A549 (cell line): ENCODE data around the gene DLX5. TPM values are rescaled to one million over a fixed set of nuclear protein-coding genes. Genes with fewer than 3 reads are reported as not detected.
A peak's percentile ranks its signal among the peaks of the same experiment; 100 is the strongest.

Experiments used
- ATAC-seq, 2 experiments: fragments of 200-7000 bp in 1 of 2; fragments of >200 bp in 1 of 2; cut with Nextera tagmentation in 1 of 2; cut with Tn5 transposase in 1 of 2; 3 replicates each; pipeline versions ENCODE4 v1.8.0 to v1.9.1; 2018 to 2020; ENCODE audit warnings: mild to moderate bottlenecking in 1 of 2, moderate library complexity in 1 of 2
- CTCF ChIA-PET: fragments of 300-600 bp; sonication (Branson Sonifier 250); formaldehyde crosslinking; extraction: SDS; loops from one replicate; lab custom pipeline; 2021; ENCODE audit warnings: antibody characterized with exemption, inconsistent platforms; lab: Yijun Ruan, JAX
- POLR2A ChIA-PET: fragments of 350-600 bp; formaldehyde crosslinking; extraction: SDS; loops from one replicate; lab custom pipeline; 2021; ENCODE audit warnings: antibody characterized with exemption, inconsistent platforms; lab: Yijun Ruan, JAX
- DNase-seq, 2 experiments: peaks; one replicate each; pipeline versions ENCODE4 v3.0.0 to v3.0.0-alpha.2; 2011 to 2016; ENCODE audit warnings: low read depth in 1 of 2, low spot score in 1 of 2
- FAIRE-seq: peaks from 2 replicates; lab custom pipeline; 2011; peaks lifted over from hg19 to GRCh38; lab: Jason Lieb, UNC
- H3K27ac ChIP-seq, 2 experiments: fragments of >200 bp; sonication (Bioruptor Twin); formaldehyde crosslinking; 3 replicates each; pipeline ENCODE4 v1.5.1; 2016 to 2017
- H3K4me1 ChIP-seq: fragments of >200 bp; sonication (Bioruptor Twin); formaldehyde crosslinking; 3 replicates; pipeline ENCODE4 v1.6.1; 2016
- H3K4me2 ChIP-seq: fragments of >200 bp; sonication (Bioruptor Twin); formaldehyde crosslinking; 3 replicates; pipeline ENCODE4 v1.6.1; 2016
- H3K4me3 ChIP-seq: fragments of >200 bp; sonication (Bioruptor Twin); formaldehyde crosslinking; 3 replicates; pipeline ENCODE4 v1.5.1; 2016
- H3K9me3 ChIP-seq: fragments of >200 bp; sonication (Bioruptor Twin); formaldehyde crosslinking; 3 replicates; pipeline ENCODE4 v1.6.1; 2016
- CBX8 ChIP-seq: fragments of 200-600 bp; sonication (generic); IDR thresholded peaks from 2 replicates; pipeline ENCODE4 v1.6.1; 2016
- CEBPB ChIP-seq, 2 experiments: fragments of >200 bp in 1 of 2; sonication (Bioruptor Twin) in 1 of 2; formaldehyde crosslinking in 1 of 2; IDR thresholded peaks; 2 replicates each; pipeline ENCODE4 v1.6.1; 2012 to 2016
- CHD2 ChIP-seq: fragments of 150-350 bp; IDR thresholded peaks from 2 replicates; pipeline ENCODE4 v1.6.1; 2014; ENCODE audit warnings: low read length; ENCODE audit not compliant: partially characterized antibody
- EP300 ChIP-seq, 2 experiments: fragments of >200 bp; sonication (Bioruptor Twin); formaldehyde crosslinking; IDR thresholded peaks; 2 replicates in 1 of 2; 3 replicates in 1 of 2; pipeline ENCODE4 v1.6.1; 2016 to 2017
- FOSB ChIP-seq: fragments of 250-450 bp; sonication (Bioruptor Pico); IDR thresholded peaks from 2 replicates; pipeline ENCODE4 v1.5.0; 2020; ENCODE audit warnings: mild to moderate bottlenecking, moderate library complexity
- FOSL2 ChIP-seq, 2 experiments: fragments of 450-650 bp in 1 of 2; fragments of >200 bp in 1 of 2; sonication (Bioruptor Twin) in 1 of 2; formaldehyde crosslinking; IDR thresholded peaks; 2 replicates each; pipeline versions ENCODE4 v1.5.0 to v1.6.1; 2016 to 2020; ENCODE audit warnings: mild to moderate bottlenecking in 1 of 2, moderate library complexity in 1 of 2
- FOXS1 ChIP-seq: fragments of 250-450 bp; sonication (Bioruptor Pico); IDR thresholded peaks from 2 replicates; pipeline ENCODE4 v1.5.0; 2020; ENCODE audit warnings: mild to moderate bottlenecking, moderate library complexity
- HDAC2 ChIP-seq: fragments of 200-600 bp; sonication (generic); IDR thresholded peaks from 2 replicates; pipeline ENCODE4 v1.6.1; 2016
- HEYL ChIP-seq: fragments of 250-450 bp; sonication (Bioruptor Pico); IDR thresholded peaks from 2 replicates; pipeline ENCODE4 v1.8.0; 2021; ENCODE audit warnings: mild to moderate bottlenecking, moderate library complexity
- KDM1A ChIP-seq: fragments of 200-600 bp; sonication (generic); IDR thresholded peaks from 2 replicates; pipeline ENCODE4 v1.6.1; 2016; ENCODE audit warnings: low read depth, mild to moderate bottlenecking
- MAFK ChIP-seq: fragments of 450-650 bp; IDR thresholded peaks from 2 replicates; pipeline ENCODE4 v1.6.1; 2014; ENCODE audit not compliant: partially characterized antibody
- MAZ ChIP-seq: fragments of 150-350 bp; IDR thresholded peaks from 2 replicates; pipeline ENCODE4 v1.6.1; 2014; ENCODE audit warnings: antibody characterized with exemption, low read depth, low read length, borderline replicate concordance
- MYC ChIP-seq: IDR thresholded peaks from 2 replicates; pipeline ENCODE4 v1.6.1; 2012; ENCODE audit warnings: mild to moderate bottlenecking, inconsistent platforms, low read length, improper control_type of control experiment, borderline replicate concordance
- NPAS2 ChIP-seq: fragments of 250-450 bp; sonication (Bioruptor Pico); IDR thresholded peaks from 2 replicates; pipeline ENCODE4 v1.8.0; 2022; ENCODE audit warnings: mild to moderate bottlenecking, moderate library complexity, borderline replicate concordance
- POLR2AphosphoS2 ChIP-seq: conservative IDR thresholded peaks from 2 replicates; pipeline ENCODE4 v1.6.1; 2012; ENCODE audit warnings: low read length, improper control_type of control experiment, inconsistent platforms
- RAD21 ChIP-seq, 2 experiments: fragments of >200 bp in 1 of 2; sonication (Bioruptor Twin) in 1 of 2; formaldehyde crosslinking in 1 of 2; IDR thresholded peaks in 1 of 2; conservative IDR thresholded peaks in 1 of 2; 2 replicates in 1 of 2; 3 replicates in 1 of 2; pipeline ENCODE4 v1.6.1; 2012 to 2018; ENCODE audit warnings: inconsistent platforms in 1 of 2
- RARB ChIP-seq: fragments of 250-450 bp; sonication (Bioruptor Pico); IDR thresholded peaks from 2 replicates; pipeline ENCODE4 v1.8.0; 2021; ENCODE audit warnings: mild to moderate bottlenecking, moderate library complexity
- RCOR1 ChIP-seq: fragments of 150-350 bp; IDR thresholded peaks from 2 replicates; pipeline ENCODE4 v1.6.1; 2014; ENCODE audit warnings: antibody characterized with exemption, low read length, low read depth
- SMC3 ChIP-seq: fragments of >200 bp; sonication (Bioruptor Twin); formaldehyde crosslinking; IDR thresholded peaks from 3 replicates; pipeline ENCODE4 v1.6.1; 2018; ENCODE audit warnings: inconsistent platforms
- TFCP2L1 ChIP-seq: fragments of 250-450 bp; sonication (Bioruptor Pico); IDR thresholded peaks from 2 replicates; pipeline ENCODE4 v1.5.0; 2021; ENCODE audit warnings: mild to moderate bottlenecking
- ZNF302 ChIP-seq: fragments of 250-450 bp; sonication (Bioruptor Pico); IDR thresholded peaks from 2 replicates; pipeline ENCODE4 v1.9.0; 2021; ENCODE audit warnings: inconsistent platforms, mild to moderate bottlenecking, moderate library complexity
- WGBS: methylation state at CpG from one replicate; pipeline ENCODE4 v1.1.6; 2017; ENCODE audit errors: missing lambda C conversion rate; 5-methylcytosine and 5-hydroxymethylcytosine counted together
- polyA plus RNA-seq, 4 experiments: library from polyadenylated mRNA; depleted of rRNA in 3 of 4; stranded (reverse); fragments of >200 nt; fragmentation: RNase III in 1 of 4; extraction: RNeasy Plus Mini Kit Qiagen cat#74134 plus additional on column Dnase treatment in 1 of 4; gene quantifications; 2 replicates in 3 of 4; 3 replicates in 1 of 4; pipeline ENCODE4 v1.2.3, GENCODE V29; 2011 to 2017
- TF ChIP-seq, protein P1 (sequence below): IDR thresholded peaks from 2 replicates; pipeline ENCODE4 v1.6.1; 2012; ENCODE audit warnings: low read depth, borderline replicate concordance
- TF ChIP-seq, protein P2 (sequence below): fragments of 150-350 bp; IDR thresholded peaks from 2 replicates; pipeline ENCODE4 v1.6.1; 2014; ENCODE audit warnings: low read depth, mild to moderate bottlenecking, low read length
- TF ChIP-seq, protein P3 (sequence below): fragments of >200 bp; sonication (Bioruptor Twin); formaldehyde crosslinking; IDR thresholded peaks from 2 replicates; pipeline ENCODE4 v1.6.1; 2016

Gene DLX5
- polyA plus RNA-seq, 2 of the 4 experiments (the other 2 are of a cell fraction), result not detected

- Histone ChIP-seq H3K4me1 (peaks cover 9% of the 10 kb centered on the region; the same call in 2 of the 3 replicates), H3K4me2 (peak overlapping the region; percentile 82), H3K9me3 (0 out of 3 replicates have a peak, but pooled peaks cover 3% of the 10 kb centered on the region), H3K4me3 (peak overlapping the region; percentile 33), H3K27ac (no peak overlapping the region)
- FAIRE-seq (no peak), ATAC-seq (peak; percentile 67 to 83), DNase-seq (peak in 1 of 2 experiments; percentile 19)
- CTCF ChIA-PET, result interaction anchor here (0.6 to 5.3 kb wide), 2 partner anchors 11 to 129 kb away, joined by 3 to 40 read pairs; no protein-coding TSS in a partner anchor
- 11% methylated on average over 41 of the region's 55 CpGs for WGBS
- POLR2A ChIA-PET, result no interaction called here
- TF ChIP-seq KDM1A, result no peak
- TF ChIP-seq RAD21 (conservative IDR thresholded peaks at IDR 0.05 in 1 of 2, IDR thresholded peaks at IDR 0.05 in 1 of 2), result 0 out of 5 replicates have a peak, but pooled peaks of 1 of the 2 experiments have one; percentile 3
Observed at GRCh38 chr7:97016381-97017191, 8.0 kb downstream of the DLX5 start.

GRCh38 chr7:97015756-97016380, 8.8 kb downstream of the DLX5 start:
- peaks cover 9% of the 10 kb centered on the region; the same call in 2 of the 3 replicates for H3K4me1 ChIP-seq
- 2% methylated on average over 12 of the region's 12 CpGs for WGBS
- ATAC-seq, result no peak; a peak in 1 of 6 replicates
- no peak for DNase-seq
- H3K4me2 ChIP-seq, result peak overlapping the region; percentile 82
- CTCF ChIA-PET, result interaction anchor here (0.6 to 5.3 kb wide), 5 partner anchors 12 to 1099 kb away, joined by 3 to 40 read pairs (median 3); no protein-coding TSS in a partner anchor
- 0 out of 3 replicates have a peak, but pooled peaks cover 3% of the 10 kb centered on the region for H3K9me3 ChIP-seq
- H3K4me3 ChIP-seq, result peak overlapping the region; percentile 33; the same call in 1 of the 3 replicates
- FAIRE-seq, result no peak
- H3K27ac ChIP-seq, result no peak overlapping the region
- POLR2A ChIA-PET, result no interaction called here
- TF ChIP-seq FOSL2 (IDR thresholded peaks at IDR 0.05) (no peak), FOSL2 (CRISPR knock-in tag; IDR thresholded peaks at IDR 0.05) (no peak), CBX8 (no peak), HEYL (CRISPR knock-in tag) (no peak), NPAS2 (CRISPR knock-in tag) (no peak), EP300 (IDR thresholded peaks at IDR 0.05) (no peak)
- TF ChIP-seq, protein P1, sequence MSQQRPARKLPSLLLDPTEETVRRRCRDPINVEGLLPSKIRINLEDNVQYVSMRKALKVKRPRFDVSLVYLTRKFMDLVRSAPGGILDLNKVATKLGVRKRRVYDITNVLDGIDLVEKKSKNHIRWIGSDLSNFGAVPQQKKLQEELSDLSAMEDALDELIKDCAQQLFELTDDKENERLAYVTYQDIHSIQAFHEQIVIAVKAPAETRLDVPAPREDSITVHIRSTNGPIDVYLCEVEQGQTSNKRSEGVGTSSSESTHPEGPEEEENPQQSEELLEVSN, result no peak

DNA sequence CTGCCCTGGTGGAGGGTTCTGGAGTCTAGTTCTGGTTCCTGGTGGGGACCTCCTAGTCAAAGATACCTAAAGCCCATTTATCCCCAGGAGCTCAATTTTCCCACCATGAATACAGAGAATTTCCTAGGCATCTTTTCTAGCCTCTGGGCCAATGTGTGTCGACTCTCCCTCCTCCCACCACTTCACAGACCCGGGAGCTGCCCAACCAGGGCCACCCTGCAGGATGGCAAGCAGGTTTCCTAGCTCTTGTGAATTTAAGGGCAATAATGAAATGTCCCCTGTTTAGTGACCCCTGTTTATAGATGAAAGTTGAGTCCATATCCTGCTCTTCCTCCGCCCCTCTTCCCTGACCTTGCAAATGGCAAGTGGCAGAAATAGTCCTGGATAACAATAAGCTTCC, 9.4 kb downstream of the DLX5 start:
- Histone ChIP-seq H3K4me1 (peaks cover 9% of the 10 kb centered on the region; the same call in 2 of the 3 replicates), H3K4me3 (no peak overlapping the region), H3K27ac (no peak overlapping the region), H3K9me3 (0 out of 3 replicates have a peak, but pooled peaks cover 3% of the 10 kb centered on the region), H3K4me2 (no peak overlapping the region)
- WGBS, result 2% methylated on average over 3 of the region's 3 CpGs
- no peak for DNase-seq
- TF ChIP-seq FOSL2 (IDR thresholded peaks at IDR 0.05), result no peak
- TF ChIP-seq FOSL2 (CRISPR knock-in tag; IDR thresholded peaks at IDR 0.05), result no peak
- TF ChIP-seq CHD2, result no peak
- TF ChIP-seq RCOR1, result no peak
- TF ChIP-seq ZNF302 (CRISPR knock-in tag), result no peak
- TF ChIP-seq FOSB (CRISPR knock-in tag), result no peak
- no peak for TF ChIP-seq POLR2AphosphoS2
- FAIRE-seq, result no peak
- ChIA-PET CTCF (interaction anchor here (1.2 to 5.3 kb wide), 3 partner anchors 12 to 1099 kb away, joined by 3 to 40 read pairs (median 3); no protein-coding TSS in a partner anchor), POLR2A (no interaction called here)
- ATAC-seq, result no peak

- 6% methylated on average over 5 of the region's 5 CpGs for WGBS
- ChIA-PET CTCF (interaction anchor here (0.6 kb wide), 1 partner anchor 1424 kb away, joined by 6 read pairs; no protein-coding TSS in a partner anchor), POLR2A (no interaction called here)
- TF ChIP-seq CBX8, result no peak
- TF ChIP-seq RARB (CRISPR knock-in tag), result no peak
- TF ChIP-seq MAFK, result no peak
- TF ChIP-seq CEBPB (IDR thresholded peaks at IDR 0.05), result no peak
- TF ChIP-seq NPAS2 (CRISPR knock-in tag), result no peak
- no peak for TF ChIP-seq TFCP2L1
- TF ChIP-seq, protein P1, result no peak
- TF ChIP-seq SMC3, result no peak
- no peak for TF ChIP-seq MYC
- no peak for TF ChIP-seq FOXS1
- TF ChIP-seq MAZ, result no peak
- no peak for TF ChIP-seq HDAC2
- TF ChIP-seq, protein P2, sequence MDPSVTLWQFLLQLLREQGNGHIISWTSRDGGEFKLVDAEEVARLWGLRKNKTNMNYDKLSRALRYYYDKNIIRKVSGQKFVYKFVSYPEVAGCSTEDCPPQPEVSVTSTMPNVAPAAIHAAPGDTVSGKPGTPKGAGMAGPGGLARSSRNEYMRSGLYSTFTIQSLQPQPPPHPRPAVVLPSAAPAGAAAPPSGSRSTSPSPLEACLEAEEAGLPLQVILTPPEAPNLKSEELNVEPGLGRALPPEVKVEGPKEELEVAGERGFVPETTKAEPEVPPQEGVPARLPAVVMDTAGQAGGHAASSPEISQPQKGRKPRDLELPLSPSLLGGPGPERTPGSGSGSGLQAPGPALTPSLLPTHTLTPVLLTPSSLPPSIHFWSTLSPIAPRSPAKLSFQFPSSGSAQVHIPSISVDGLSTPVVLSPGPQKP, result no peak
- TF ChIP-seq, protein P3, sequence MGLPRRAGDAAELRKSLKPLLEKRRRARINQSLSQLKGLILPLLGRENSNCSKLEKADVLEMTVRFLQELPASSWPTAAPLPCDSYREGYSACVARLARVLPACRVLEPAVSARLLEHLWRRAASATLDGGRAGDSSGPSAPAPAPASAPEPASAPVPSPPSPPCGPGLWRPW, result no peak
Observed at GRCh38 chr7:97014145-97014750, 10.4 kb downstream of the DLX5 start.

More at GRCh38 chr7:97014145-97014750, 10.4 kb downstream of the DLX5 start:
- DNase-seq (no peak), ATAC-seq (no peak), FAIRE-seq (no peak)
- H3K4me1 ChIP-seq, result peaks cover 9% of the 10 kb centered on the region; the same call in 2 of the 3 replicates
- no peak overlapping the region for H3K27ac ChIP-seq
- no peak overlapping the region for H3K4me3 ChIP-seq
- 0 out of 3 replicates have a peak, but pooled peaks cover 3% of the 10 kb centered on the region for H3K9me3 ChIP-seq
- H3K4me2 ChIP-seq, result no peak overlapping the region
